ENCODE data around the gene DIPK1B.

- TF ChIP-seq CTCF (IDR thresholded peaks at IDR 0.05) (no peak), POLR2A (IDR thresholded peaks at IDR 0.05) (no peak)
Observed at GRCh38 chr9:136681029-136681428, 31.3 kb upstream of the DIPK1B start.
